Liver (tissue), 3 donors: ENCODE measurements around the gene RSU1.

Experiments used
- ATF3 ChIP-seq: IDR thresholded peaks from 2 replicates; pipeline ENCODE4 v1.6.1; 2016; ENCODE audit warnings: antibody characterized with exemption
- CTCF ChIP-seq: fragments of 150-350 bp; IDR thresholded peaks from 2 replicates; pipeline ENCODE4 v1.5.1; 2017; ENCODE audit warnings: improper control_type of control experiment, low read depth, low read length; ENCODE audit not compliant: missing input control
- EGR1 ChIP-seq, 2 donors: IDR thresholded peaks; 2 replicates each; pipeline ENCODE4 v1.6.1; 2016 to 2018; ENCODE audit warnings: antibody characterized with exemption in 2 of 2, low read depth in 2 of 2
- GABPA ChIP-seq, 2 donors: IDR thresholded peaks in 1 of 2; conservative IDR thresholded peaks in 1 of 2; 2 replicates each; pipeline ENCODE4 v1.6.1; 2016; ENCODE audit warnings: antibody characterized with exemption in 2 of 2, mild to moderate bottlenecking in 1 of 2, moderate library complexity in 1 of 2
- JUND ChIP-seq, 2 donors: IDR thresholded peaks; 2 replicates each; pipeline ENCODE4 v1.6.1; 2016; ENCODE audit warnings: antibody characterized with exemption in 2 of 2
- MAX ChIP-seq: IDR thresholded peaks from 2 replicates; pipeline ENCODE4 v1.6.1; 2016; ENCODE audit warnings: antibody characterized with exemption
- RAD21 ChIP-seq, 2 donors: IDR thresholded peaks; 2 replicates each; pipeline ENCODE4 v1.6.1; 2016; ENCODE audit warnings: antibody characterized with exemption in 2 of 2, mild to moderate bottlenecking in 2 of 2
- REST ChIP-seq: IDR thresholded peaks from 2 replicates; pipeline ENCODE4 v1.6.1; 2016; ENCODE audit warnings: antibody characterized with exemption, mild to moderate bottlenecking
- TAF1 ChIP-seq: conservative IDR thresholded peaks from 2 replicates; pipeline ENCODE4 v1.6.1; 2016; ENCODE audit warnings: antibody characterized with exemption, mild to moderate bottlenecking
- ZBTB33 ChIP-seq: IDR thresholded peaks from 2 replicates; pipeline ENCODE4 v1.6.1; 2016; ENCODE audit warnings: antibody characterized with exemption
- donor health status: healthy.
- donor health status: healthy.

GRCh38 chr10:16599662-16600061 is 217.6 kb downstream of the RSU1 start:
- TF ChIP-seq CTCF (no peak), ATF3 (no peak), MAX (no peak), RAD21 (IDR thresholded peaks at IDR 0.05) (no peak), EGR1 (IDR thresholded peaks at IDR 0.05; ENCODE audit: low read depth in 2 of 2) (no peak), REST (no peak), JUND (IDR thresholded peaks at IDR 0.05) (no peak), ZBTB33 (no peak), TAF1 (no peak), GABPA (IDR thresholded peaks at IDR 0.05 in 1 of 2, conservative IDR thresholded peaks at IDR 0.05 in 1 of 2) (no peak)
